Measurements from ENCODE around the gene HOXA5.

HOXA5 gene

GRCh38 chr7:27163288-27164044, 20.0 kb upstream of the HOXA5 start:
- peak overlapping the region in 9 of 21 experiments; percentile 1 to 97 (median 92) for H3K27ac ChIP-seq
- H3K4me3 ChIP-seq = peak overlapping the region in 5 of 7 experiments; percentile 42 to 65 (median 57)

DNA sequence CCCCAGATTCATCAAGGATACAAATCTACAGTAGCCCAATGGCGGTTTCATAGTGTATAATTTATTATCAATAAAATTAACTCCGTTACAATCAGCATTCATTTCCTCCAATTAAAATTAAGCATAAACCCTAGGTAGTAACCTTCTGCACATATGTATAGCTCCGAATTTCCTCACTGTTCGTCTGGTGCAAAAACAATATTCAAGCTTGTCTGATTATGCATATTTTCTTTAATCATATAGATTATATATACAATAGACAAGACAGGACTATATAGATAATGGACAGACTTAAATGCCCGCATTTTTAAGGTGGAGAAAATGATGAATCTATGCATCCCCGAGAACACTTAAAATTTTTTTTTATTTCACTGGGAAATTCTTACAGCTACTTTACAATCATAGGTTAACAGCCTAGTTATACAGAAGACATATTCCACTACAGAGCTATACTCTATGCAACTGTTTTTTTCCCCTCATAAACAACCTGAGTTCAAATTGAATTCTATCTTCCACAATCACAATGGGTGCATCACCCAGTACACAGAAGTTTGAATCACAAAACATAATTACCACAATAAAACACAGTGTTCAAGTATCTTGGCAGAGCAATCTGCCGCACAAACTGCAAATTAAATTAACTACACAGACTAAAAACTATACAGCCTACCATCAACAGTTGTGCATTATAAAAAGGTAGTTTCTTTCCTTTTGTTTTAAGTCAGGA, 19.2 kb upstream of the HOXA5 start:
- peak overlapping the region in 3 of 7 experiments; percentile 49 to 65 (median 64) for H3K4me3 ChIP-seq
- peak overlapping the region in 5 of 21 experiments; percentile 3 to 97 (median 94) for H3K27ac ChIP-seq

DNA sequence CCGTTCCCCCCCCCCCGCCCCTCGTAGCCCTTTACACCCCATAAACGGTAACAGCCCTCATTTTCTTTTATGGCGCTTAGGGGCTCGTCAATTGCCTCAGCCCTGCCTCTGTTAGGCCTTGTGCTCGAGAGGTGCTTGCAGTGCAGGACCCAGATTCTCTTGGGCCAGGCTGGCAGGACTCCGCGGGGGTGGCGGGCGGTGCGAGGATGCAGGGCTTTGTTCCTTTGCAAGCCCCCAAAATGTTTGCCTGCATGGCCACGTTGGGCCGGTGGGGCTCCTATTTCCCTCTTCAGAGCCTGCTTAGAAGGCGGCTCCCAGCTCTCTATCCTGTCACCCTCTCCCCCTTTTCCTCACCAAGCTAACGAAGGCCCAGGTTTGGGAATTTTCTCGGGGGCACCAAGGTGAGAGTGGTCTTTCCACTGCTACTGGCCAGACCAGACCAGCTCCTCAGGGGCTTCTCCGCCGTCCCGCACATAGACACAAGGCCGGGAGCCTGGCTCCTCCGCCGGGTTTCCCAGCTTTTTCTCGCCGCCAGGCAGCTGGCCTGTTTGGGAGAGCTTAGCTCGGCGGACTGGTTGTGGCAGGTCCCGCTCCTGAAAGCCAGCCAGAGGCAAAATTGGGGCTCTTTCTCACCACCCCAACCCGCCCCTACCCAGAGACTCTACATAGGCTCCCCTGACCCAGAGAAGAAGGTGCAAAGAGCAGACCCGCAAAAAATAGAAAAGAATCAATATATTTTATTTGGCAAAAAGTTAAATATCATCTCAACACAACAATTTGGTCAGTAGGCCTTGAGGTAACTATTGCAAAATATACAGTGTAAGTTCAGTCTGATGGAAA, 18.5 kb upstream of the HOXA5 start:
- peak overlapping the region in 6 of 7 experiments; percentile 53 to 65 (median 62) for H3K4me3 ChIP-seq
- H3K27ac ChIP-seq = peak overlapping the region in 14 of 21 experiments; percentile 11 to 94 (median 68)

GRCh38 chr7:27161214-27161720, 17.8 kb upstream of the HOXA5 start:
- H3K27ac ChIP-seq = peak overlapping the region in 14 of 21 experiments; percentile 9 to 94 (median 71)
- peak overlapping the region; percentile 51 to 65 (median 62) for H3K4me3 ChIP-seq

- Histone ChIP-seq H3K4me3 (peak overlapping the region; percentile 51 to 65 (median 62)), H3K27ac (peak overlapping the region in 17 of 21 experiments; percentile 9 to 94 (median 72))
Measured at GRCh38 chr7:27160546-27161213, 17.2 kb upstream of the HOXA5 start.

DNA sequence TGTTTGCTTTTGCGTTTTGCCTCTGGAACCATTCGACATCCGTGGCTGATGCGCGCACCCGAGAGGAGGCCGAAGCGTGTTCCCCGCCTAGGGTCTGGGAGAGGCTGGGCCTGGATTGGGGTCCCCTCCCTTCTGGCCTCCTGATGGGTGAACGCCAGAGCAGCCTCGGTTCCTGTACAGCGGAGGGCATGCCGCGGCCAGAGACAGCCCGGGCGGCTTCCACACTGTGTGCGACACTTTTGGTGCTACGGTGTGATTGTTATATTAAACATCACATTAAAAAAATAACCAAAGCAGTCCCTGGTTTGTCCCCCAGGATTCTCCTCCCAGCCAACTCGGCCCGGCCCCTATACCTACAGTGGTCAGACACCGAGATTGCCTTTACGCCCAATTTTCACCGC, 16.7 kb upstream of the HOXA5 start:
- Histone ChIP-seq H3K27ac (peak overlapping the region in 13 of 21 experiments; percentile 27 to 94 (median 73)), H3K4me3 (peak overlapping the region; percentile 51 to 65 (median 62))

- Histone ChIP-seq H3K27ac (peak overlapping the region in 5 of 21 experiments; percentile 63 to 94 (median 80)), H3K4me3 (peak overlapping the region in 4 of 7 experiments; percentile 62 to 65 (median 64))
Measured at GRCh38 chr7:27159266-27160144, 16.0 kb upstream of the HOXA5 start.

- H3K4me3 ChIP-seq = no peak overlapping the region
- peak overlapping the region in 5 of 21 experiments; percentile 59 to 94 (median 76) for H3K27ac ChIP-seq
Measured at GRCh38 chr7:27158436-27159265, 15.2 kb upstream of the HOXA5 start.

GRCh38 chr7:27157702-27158431, 14.4 kb upstream of the HOXA5 start:
- Histone ChIP-seq H3K27ac (peak overlapping the region in 5 of 21 experiments; percentile 59 to 94 (median 76)), H3K4me3 (no peak overlapping the region)

DNA sequence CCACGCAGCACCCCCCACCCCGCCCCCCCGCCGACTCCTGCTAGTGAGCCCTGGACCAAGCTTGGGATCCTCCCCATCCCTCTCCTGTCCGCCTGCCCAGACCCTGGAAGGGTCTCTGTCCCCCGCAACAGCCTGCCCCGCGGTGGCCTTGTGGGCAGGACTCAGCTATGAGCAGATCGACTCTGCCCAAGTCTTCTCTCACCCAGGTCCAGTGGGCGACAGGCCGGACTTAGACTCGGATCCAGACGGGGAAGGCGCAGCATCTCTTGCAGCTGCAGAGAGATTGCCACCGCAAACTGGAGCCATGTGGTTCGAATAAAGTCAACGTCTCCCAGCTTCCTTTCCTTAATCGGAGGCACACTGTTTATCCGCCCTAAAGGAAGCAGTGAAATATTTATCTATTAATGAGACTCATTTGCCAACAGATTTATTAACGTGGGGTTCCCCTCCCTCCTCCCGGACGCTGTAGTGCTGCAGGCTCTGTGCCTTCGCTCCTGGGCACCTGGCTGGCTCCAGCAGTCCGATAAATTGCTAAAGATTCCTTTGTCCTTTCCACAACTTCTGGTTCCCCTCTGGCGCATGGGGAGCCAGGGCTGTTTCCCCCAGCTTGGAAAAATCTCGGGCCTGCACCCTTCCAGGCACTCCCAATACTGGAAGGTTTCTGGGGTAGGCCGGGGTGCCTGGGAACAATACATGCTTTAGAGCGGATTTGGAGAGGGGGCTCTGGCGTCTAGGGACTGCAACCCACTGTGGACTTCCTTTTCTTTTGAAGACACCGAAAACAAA, 13.6 kb upstream of the HOXA5 start:
- peak overlapping the region; percentile 28 to 57 (median 46) for H3K4me3 ChIP-seq

GRCh38 chr7:27156508-27156898, 13.0 kb upstream of the HOXA5 start, which contains the start of gene HOXA7:
Gene HOXA7, minus strand, starts transcription at chr7:27156675. Its CDS starts 130 bp downstream, at chr7:27156545.
- Histone ChIP-seq H3K4me3 (peak within 1 kb of the TSS; percentile 28 to 57 (median 46)), H3K27ac (peak within 1 kb of the TSS in 16 of 21 experiments; percentile 13 to 94 (median 79))

More for the DNA sequence above, 13.6 kb upstream of the HOXA5 start:
- H3K27ac ChIP-seq = peak overlapping the region in 12 of 21 experiments; percentile 36 to 94 (median 80)

GRCh38 chr7:27155816-27156507, 12.5 kb upstream of the HOXA5 start:
- peak overlapping the region in 16 of 21 experiments; percentile 13 to 94 (median 79) for H3K27ac ChIP-seq
- peak overlapping the region; percentile 28 to 57 (median 46) for H3K4me3 ChIP-seq

DNA sequence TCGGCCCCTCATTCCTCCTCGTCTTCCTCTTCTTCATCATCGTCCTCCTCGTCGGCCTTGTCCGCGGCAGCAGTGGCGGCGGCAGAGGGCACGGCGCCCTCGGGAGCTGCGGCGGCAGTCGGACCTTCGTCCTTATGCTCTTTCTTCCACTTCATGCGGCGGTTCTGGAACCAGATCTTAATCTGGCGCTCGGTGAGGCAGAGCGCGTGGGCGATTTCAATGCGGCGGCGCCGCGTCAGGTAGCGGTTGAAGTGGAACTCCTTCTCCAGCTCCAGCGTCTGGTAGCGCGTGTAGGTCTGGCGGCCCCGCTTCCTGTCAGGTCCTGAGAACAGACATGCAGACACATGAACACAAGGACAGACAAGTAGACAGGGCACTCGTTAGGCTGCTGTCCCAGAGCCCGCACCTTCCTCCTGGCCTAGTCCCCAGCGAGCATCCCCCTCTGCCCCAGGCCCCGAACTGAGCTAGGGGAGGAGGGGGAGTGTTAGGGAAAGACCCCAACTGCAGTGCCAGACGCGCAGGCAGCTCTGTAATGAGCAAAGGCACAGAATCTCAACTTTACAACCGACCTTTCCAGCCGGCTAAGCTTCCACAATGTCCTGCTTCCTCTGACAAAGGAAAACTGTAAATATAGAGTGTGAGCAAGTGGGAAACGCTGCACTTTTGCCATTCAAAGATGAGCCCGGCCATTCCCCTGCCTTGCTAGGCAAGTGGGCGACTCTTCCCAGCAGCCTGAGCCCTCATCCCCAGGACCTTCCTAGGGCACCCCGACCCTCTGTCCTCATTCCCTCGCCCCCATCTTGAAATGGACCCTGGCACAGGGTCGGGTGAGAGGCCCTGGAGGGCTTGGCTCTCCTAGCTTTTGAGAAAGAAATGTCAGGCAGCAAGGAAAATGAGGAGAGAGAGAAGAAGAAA, 11.7 kb upstream of the HOXA5 start:
- Histone ChIP-seq H3K27ac (peak overlapping the region in 16 of 21 experiments; percentile 13 to 94 (median 79)), H3K4me3 (peak overlapping the region in 5 of 7 experiments; percentile 28 to 57 (median 51))

DNA sequence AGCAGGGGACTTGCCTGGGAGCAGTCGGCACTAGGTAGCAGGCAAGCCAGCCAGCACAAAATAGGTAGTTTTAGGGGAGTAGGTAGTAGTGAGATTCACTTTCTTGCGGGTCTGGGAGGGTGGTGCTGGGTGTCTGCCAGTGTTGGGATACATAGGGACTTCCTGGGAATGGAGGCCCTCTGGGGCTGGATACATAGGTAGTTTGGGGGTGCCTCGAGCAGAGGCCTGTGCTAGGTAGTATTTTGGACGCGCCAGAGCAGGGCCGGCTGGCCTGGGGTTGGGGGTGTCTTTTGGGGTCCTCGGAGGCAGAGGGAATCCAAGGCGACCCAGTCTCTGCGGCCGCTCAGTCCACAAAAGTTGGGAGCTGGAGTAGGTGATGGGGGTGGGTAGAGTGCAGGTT, 10.9 kb upstream of the HOXA5 start:
- H3K4me3 ChIP-seq = no peak overlapping the region
- peak overlapping the region in 2 of 21 experiments; percentile 57 to 94 for H3K27ac ChIP-seq
